Hepatocyte (in vitro differentiated cells): ENCODE data around the gene GOLGA8J. TPM values are rescaled to one million over a fixed set of nuclear protein-coding genes. Genes with fewer than 3 reads are reported as not detected.

ENCODE experiments used
- DNase-seq: peaks from one replicate; pipeline ENCODE4 v3.0.0-alpha.2; 2016; ENCODE audit warnings: low spot score
- H2AFZ ChIP-seq: fragments of 200-600 bp; sonication (generic); 2 replicates; pipeline ENCODE4 v1.6.0; 2016; ENCODE audit warnings: antibody characterized with exemption, mild to moderate bottlenecking
- H3K27ac ChIP-seq: fragments of 200-600 bp; sonication (generic); 2 replicates; pipeline ENCODE4 v1.5.1; 2016; ENCODE audit warnings: mild to moderate bottlenecking
- H3K27me3 ChIP-seq: fragments of 200-600 bp; sonication (generic); 2 replicates; pipeline ENCODE4 v1.6.1; 2016
- H3K36me3 ChIP-seq: fragments of 200-600 bp; sonication (generic); replicated peaks from 2 replicates; pipeline ENCODE4 v1.5.1; 2016; ENCODE audit warnings: low read depth; ENCODE audit not compliant: insufficient read depth
- H3K4me1 ChIP-seq: fragments of 200-600 bp; sonication (generic); 2 replicates; pipeline ENCODE4 v1.5.1; 2016; ENCODE audit warnings: mild to moderate bottlenecking, moderate library complexity; ENCODE audit not compliant: insufficient read depth
- H3K4me2 ChIP-seq: fragments of 200-600 bp; sonication (generic); 2 replicates; pipeline ENCODE4 v1.6.0; 2016
- H3K4me3 ChIP-seq: fragments of 200-600 bp; sonication (generic); 2 replicates; pipeline ENCODE4 v1.5.1; 2016; ENCODE audit warnings: mild to moderate bottlenecking
- H3K79me2 ChIP-seq: fragments of 200-600 bp; sonication (generic); 2 replicates; pipeline ENCODE4 v1.6.0; 2017; ENCODE audit warnings: mild to moderate bottlenecking
- H3K9me2 ChIP-seq: fragments of 200-600 bp; sonication (generic); replicated peaks from 2 replicates; pipeline ENCODE4 v1.6.0; 2017; ENCODE audit warnings: mild to moderate bottlenecking; ENCODE audit not compliant: insufficient read depth
- H3K9me3 ChIP-seq: fragments of 200-600 bp; sonication (generic); 2 replicates; pipeline ENCODE4 v1.5.1; 2016; ENCODE audit warnings: low read depth, mild to moderate bottlenecking
- H4K20me1 ChIP-seq: fragments of 200-600 bp; sonication (generic); 2 replicates; pipeline ENCODE4 v1.6.0; 2016; ENCODE audit warnings: mild to moderate bottlenecking; ENCODE audit not compliant: insufficient read depth, poor library complexity, severe bottlenecking
- CTCF ChIP-seq: fragments of 200-600 bp; sonication (generic); IDR thresholded peaks from 2 replicates; pipeline ENCODE4 v1.5.1; 2016; ENCODE audit warnings: antibody characterized with exemption, mild to moderate bottlenecking; ENCODE audit not compliant: poor library complexity
- EZH2 ChIP-seq: fragments of 200-600 bp; sonication (generic); IDR thresholded peaks from 2 replicates; pipeline ENCODE4 v1.6.1; 2016; ENCODE audit warnings: antibody characterized with exemption, mild to moderate bottlenecking, borderline replicate concordance
- EZH2phosphoT487 ChIP-seq: fragments of 200-600 bp; sonication (generic); IDR thresholded peaks from one replicate; pipeline ENCODE4 v1.6.1; 2018; ENCODE audit warnings: antibody characterized with exemption, mild to moderate bottlenecking, low read depth, moderate library complexity; ENCODE audit not compliant: unreplicated experiment, severe bottlenecking
- WGBS: methylation state at CpG from one replicate; pipeline ENCODE4 v1.1.6; 2016; ENCODE audit warnings: low lambda C conversion rate; ENCODE audit errors: missing lambda C conversion rate; 5-methylcytosine and 5-hydroxymethylcytosine counted together
- polyA plus RNA-seq: library from polyadenylated mRNA; unstranded; fragments of >200 nt; fragmentation: Nextera tagmentation; extraction: Ambion mirVana; gene quantifications from 2 replicates; pipeline ENCODE4 v1.2.1, GENCODE V29; 2016
- total RNA-seq: library from RNA; depleted of rRNA; stranded (reverse); fragments of >200 nt; gene quantifications from 2 replicates; pipeline ENCODE4 v1.2.3, GENCODE V29; 2014

Gene GOLGA8J
- total and polyA plus RNA-seq, 2 experiments from 2014 or later, result 0.13 TPM; not detected in 1

GRCh38 chr15:30046430-30046829 lies 36.3 kb upstream of the GOLGA8J start:
- DNase-seq, result no peak
- Histone ChIP-seq H3K4me2 (no peak overlapping the region), H3K27ac (no peak overlapping the region), H3K4me1 (no peaks in the 10 kb centered on the region), H3K9me3 (no peaks in the 10 kb centered on the region), H2AFZ (no peak overlapping the region), H3K9me2 (no peaks in the 10 kb centered on the region), H3K36me3 (no peaks in the 10 kb centered on the region), H3K79me2 (no peaks in the 10 kb centered on the region), H4K20me1 (no peaks in the 10 kb centered on the region), H3K4me3 (no peak overlapping the region), H3K27me3 (no peaks in the 10 kb centered on the region)
- no peak for TF ChIP-seq EZH2phosphoT487
- TF ChIP-seq EZH2, result no peak
- no peak for TF ChIP-seq CTCF
- 41% methylated on average over 2 of the region's 2 CpGs for WGBS

- TF ChIP-seq CTCF (no peak), EZH2phosphoT487 (no peak), EZH2 (no peak)
- H3K4me2 ChIP-seq, result no peak overlapping the region
- no peaks in the 10 kb centered on the region for H4K20me1 ChIP-seq
- H3K9me3 ChIP-seq, result no peaks in the 10 kb centered on the region
- no peaks in the 10 kb centered on the region for H3K27me3 ChIP-seq
- DNase-seq, result no peak
- no peaks in the 10 kb centered on the region for H3K9me2 ChIP-seq
- H2AFZ ChIP-seq, result no peak overlapping the region
- H3K36me3 ChIP-seq, result no peaks in the 10 kb centered on the region
- no peak overlapping the region for H3K4me3 ChIP-seq
- 93% methylated on average over 3 of the region's 3 CpGs for WGBS
- no peaks in the 10 kb centered on the region for H3K79me2 ChIP-seq
- no peaks in the 10 kb centered on the region for H3K4me1 ChIP-seq
- no peak overlapping the region for H3K27ac ChIP-seq
Measured at GRCh38 chr15:30055604-30056003, 27.2 kb upstream of the GOLGA8J start.

- H3K27ac ChIP-seq, result no peak overlapping the region
- no peak overlapping the region for H2AFZ ChIP-seq
- H3K9me3 ChIP-seq, result no peaks in the 10 kb centered on the region
- WGBS, result 92% methylated on average over 4 of the region's 4 CpGs
- TF ChIP-seq EZH2phosphoT487 (no peak), EZH2 (no peak), CTCF (no peak)
- no peak overlapping the region for H3K4me3 ChIP-seq
- no peaks in the 10 kb centered on the region for H3K9me2 ChIP-seq
- H4K20me1 ChIP-seq, result no peaks in the 10 kb centered on the region
- H3K27me3 ChIP-seq, result no peaks in the 10 kb centered on the region
- H3K4me1 ChIP-seq, result no peaks in the 10 kb centered on the region
- H3K36me3 ChIP-seq, result no peaks in the 10 kb centered on the region
- no peak overlapping the region for H3K4me2 ChIP-seq
- H3K79me2 ChIP-seq, result no peaks in the 10 kb centered on the region
- no peak for DNase-seq
Measured at GRCh38 chr15:30056166-30056565, 26.6 kb upstream of the GOLGA8J start.

GRCh38 chr15:30059771-30060170 lies 23.0 kb upstream of the GOLGA8J start:
- no peak for DNase-seq
- Histone ChIP-seq H3K4me2 (no peak overlapping the region), H3K9me2 (no peaks in the 10 kb centered on the region), H2AFZ (no peak overlapping the region), H4K20me1 (no peaks in the 10 kb centered on the region), H3K4me3 (no peak overlapping the region), H3K27me3 (no peaks in the 10 kb centered on the region), H3K4me1 (peaks cover 14% of the 10 kb centered on the region), H3K27ac (no peak overlapping the region), H3K36me3 (no peaks in the 10 kb centered on the region), H3K79me2 (no peaks in the 10 kb centered on the region), H3K9me3 (no peaks in the 10 kb centered on the region)
- WGBS, result 89% methylated on average over 11 of the region's 11 CpGs
- TF ChIP-seq EZH2phosphoT487 (no peak), EZH2 (no peak), CTCF (no peak)
